H1 (cell line): ENCODE measurements around the gene MYL6B. TPM values are rescaled to one million over a fixed set of nuclear protein-coding genes. Genes with fewer than 3 reads are reported as not detected.
A peak's percentile ranks its signal among the peaks of the same experiment; 100 is the strongest.

ENCODE experiments used
- HDAC2 ChIP-seq, 2 experiments: fragments of 300-600 bp in 1 of 2; sonication (generic) in 1 of 2; IDR thresholded peaks; 2 replicates each; pipeline ENCODE4 v1.6.1; 2011 to 2012; ENCODE audit warnings: low read depth in 2 of 2, low read length in 2 of 2, mild to moderate bottlenecking in 2 of 2, moderate library complexity in 2 of 2, borderline replicate concordance in 1 of 2, inconsistent platforms in 1 of 2
- JUN ChIP-seq: IDR thresholded peaks from 2 replicates; pipeline ENCODE4 v1.6.1; 2011; ENCODE audit warnings: low read depth, mild to moderate bottlenecking, improper control_type of control experiment, low read length
- KDM4A ChIP-seq: IDR thresholded peaks from one replicate; pipeline ENCODE4 v1.7.1; 2012; ENCODE audit warnings: low read depth, mild to moderate bottlenecking, moderate library complexity, low read length, inconsistent platforms; ENCODE audit not compliant: severe bottlenecking
- PHF8 ChIP-seq: fragments of 200-600 bp; sonication (generic); conservative IDR thresholded peaks from 2 replicates; pipeline ENCODE4 v1.7.1; 2012; ENCODE audit warnings: low read depth, mild to moderate bottlenecking, inconsistent platforms, low read length, moderate library complexity
- SIX5 ChIP-seq: IDR thresholded peaks from 2 replicates; pipeline ENCODE4 v1.6.1; 2011; ENCODE audit warnings: mild to moderate bottlenecking, low read depth, low read length
- polyA plus RNA-seq, 7 experiments: library from polyadenylated mRNA; depleted of rRNA in 3 of 7; stranded (reverse) in 5 of 7; unstranded in 2 of 7; fragments of >200 nt in 5 of 7; fragments of 200-250 nt in 2 of 7; gene quantifications; 1 replicate in 5 of 7; 2 replicates in 1 of 7; 4 replicates in 1 of 7; pipeline versions ENCODE4 v1.2.1 to v1.2.3, GENCODE V29; 2011 to 2013; ENCODE audit warnings: missing spikeins in 2 of 7, mixed read lengths in 2 of 7
- total RNA-seq: library from RNA; stranded (reverse); fragmentation: NEBNext Ultra II Directional; extraction: Animal tissue kit (Norgen Biotek cat#: 25700); gene quantifications from 2 replicates; pipeline ENCODE4 v1.2.1, GENCODE V29; 2021
- TF ChIP-seq, protein P1 (sequence below): fragments of 300-600 bp; sonication (generic); IDR thresholded peaks from 2 replicates; pipeline ENCODE4 v1.7.1; 2012; ENCODE audit warnings: low read length, moderate library complexity, mild to moderate bottlenecking, inconsistent platforms; ENCODE audit not compliant: insufficient replicate concordance
- TF ChIP-seq, protein P2 (sequence below): IDR thresholded peaks from 2 replicates; pipeline ENCODE4 v1.6.1; 2012; ENCODE audit warnings: low read length, inconsistent platforms

MYL6B gene
- total and polyA plus RNA-seq, 2 of the 8 experiments (the other 6 are each of a cell fraction or from before 2014, with no cell fraction given) = 163 to 202 TPM

DNA sequence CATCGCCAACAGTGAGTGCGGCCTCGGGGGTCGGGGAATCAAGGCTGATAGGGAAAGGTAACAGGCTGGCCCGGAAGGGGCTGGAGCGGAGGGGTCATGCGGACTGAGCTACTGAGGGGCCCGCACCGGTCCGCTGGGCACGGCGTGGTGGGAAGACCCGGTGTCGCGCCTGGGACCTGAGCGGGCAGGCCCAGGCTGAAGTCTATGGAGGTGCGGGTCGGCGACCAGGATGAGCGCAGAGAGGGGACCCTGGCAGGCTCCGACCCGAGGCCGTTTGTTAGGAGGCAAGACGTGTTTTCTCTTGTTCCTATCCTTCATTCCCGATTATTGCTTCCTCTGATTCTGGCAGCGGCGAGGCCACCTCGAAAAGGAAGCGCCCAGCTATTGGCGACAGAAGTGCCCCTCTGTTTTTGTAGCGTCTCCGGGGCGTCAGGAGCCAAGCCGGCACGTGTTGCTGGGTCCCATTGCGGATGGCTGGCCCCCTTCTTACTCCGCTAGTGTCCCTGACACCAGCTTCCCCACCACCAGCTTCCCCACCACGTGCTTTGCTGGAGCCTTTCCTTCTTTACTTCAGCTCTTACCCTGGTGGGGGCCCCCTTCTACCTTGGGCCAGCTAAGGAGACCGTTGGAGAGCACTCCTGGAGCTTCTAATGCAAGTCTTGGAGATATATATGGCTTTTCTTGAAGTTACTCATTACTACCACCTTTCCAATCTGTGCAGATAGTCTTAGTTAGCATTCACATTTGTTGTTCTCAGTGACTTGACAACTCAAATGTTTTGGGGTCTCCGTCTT, 47.4 kb upstream of the MYL6B start (continued):
- TF ChIP-seq, protein P1, sequence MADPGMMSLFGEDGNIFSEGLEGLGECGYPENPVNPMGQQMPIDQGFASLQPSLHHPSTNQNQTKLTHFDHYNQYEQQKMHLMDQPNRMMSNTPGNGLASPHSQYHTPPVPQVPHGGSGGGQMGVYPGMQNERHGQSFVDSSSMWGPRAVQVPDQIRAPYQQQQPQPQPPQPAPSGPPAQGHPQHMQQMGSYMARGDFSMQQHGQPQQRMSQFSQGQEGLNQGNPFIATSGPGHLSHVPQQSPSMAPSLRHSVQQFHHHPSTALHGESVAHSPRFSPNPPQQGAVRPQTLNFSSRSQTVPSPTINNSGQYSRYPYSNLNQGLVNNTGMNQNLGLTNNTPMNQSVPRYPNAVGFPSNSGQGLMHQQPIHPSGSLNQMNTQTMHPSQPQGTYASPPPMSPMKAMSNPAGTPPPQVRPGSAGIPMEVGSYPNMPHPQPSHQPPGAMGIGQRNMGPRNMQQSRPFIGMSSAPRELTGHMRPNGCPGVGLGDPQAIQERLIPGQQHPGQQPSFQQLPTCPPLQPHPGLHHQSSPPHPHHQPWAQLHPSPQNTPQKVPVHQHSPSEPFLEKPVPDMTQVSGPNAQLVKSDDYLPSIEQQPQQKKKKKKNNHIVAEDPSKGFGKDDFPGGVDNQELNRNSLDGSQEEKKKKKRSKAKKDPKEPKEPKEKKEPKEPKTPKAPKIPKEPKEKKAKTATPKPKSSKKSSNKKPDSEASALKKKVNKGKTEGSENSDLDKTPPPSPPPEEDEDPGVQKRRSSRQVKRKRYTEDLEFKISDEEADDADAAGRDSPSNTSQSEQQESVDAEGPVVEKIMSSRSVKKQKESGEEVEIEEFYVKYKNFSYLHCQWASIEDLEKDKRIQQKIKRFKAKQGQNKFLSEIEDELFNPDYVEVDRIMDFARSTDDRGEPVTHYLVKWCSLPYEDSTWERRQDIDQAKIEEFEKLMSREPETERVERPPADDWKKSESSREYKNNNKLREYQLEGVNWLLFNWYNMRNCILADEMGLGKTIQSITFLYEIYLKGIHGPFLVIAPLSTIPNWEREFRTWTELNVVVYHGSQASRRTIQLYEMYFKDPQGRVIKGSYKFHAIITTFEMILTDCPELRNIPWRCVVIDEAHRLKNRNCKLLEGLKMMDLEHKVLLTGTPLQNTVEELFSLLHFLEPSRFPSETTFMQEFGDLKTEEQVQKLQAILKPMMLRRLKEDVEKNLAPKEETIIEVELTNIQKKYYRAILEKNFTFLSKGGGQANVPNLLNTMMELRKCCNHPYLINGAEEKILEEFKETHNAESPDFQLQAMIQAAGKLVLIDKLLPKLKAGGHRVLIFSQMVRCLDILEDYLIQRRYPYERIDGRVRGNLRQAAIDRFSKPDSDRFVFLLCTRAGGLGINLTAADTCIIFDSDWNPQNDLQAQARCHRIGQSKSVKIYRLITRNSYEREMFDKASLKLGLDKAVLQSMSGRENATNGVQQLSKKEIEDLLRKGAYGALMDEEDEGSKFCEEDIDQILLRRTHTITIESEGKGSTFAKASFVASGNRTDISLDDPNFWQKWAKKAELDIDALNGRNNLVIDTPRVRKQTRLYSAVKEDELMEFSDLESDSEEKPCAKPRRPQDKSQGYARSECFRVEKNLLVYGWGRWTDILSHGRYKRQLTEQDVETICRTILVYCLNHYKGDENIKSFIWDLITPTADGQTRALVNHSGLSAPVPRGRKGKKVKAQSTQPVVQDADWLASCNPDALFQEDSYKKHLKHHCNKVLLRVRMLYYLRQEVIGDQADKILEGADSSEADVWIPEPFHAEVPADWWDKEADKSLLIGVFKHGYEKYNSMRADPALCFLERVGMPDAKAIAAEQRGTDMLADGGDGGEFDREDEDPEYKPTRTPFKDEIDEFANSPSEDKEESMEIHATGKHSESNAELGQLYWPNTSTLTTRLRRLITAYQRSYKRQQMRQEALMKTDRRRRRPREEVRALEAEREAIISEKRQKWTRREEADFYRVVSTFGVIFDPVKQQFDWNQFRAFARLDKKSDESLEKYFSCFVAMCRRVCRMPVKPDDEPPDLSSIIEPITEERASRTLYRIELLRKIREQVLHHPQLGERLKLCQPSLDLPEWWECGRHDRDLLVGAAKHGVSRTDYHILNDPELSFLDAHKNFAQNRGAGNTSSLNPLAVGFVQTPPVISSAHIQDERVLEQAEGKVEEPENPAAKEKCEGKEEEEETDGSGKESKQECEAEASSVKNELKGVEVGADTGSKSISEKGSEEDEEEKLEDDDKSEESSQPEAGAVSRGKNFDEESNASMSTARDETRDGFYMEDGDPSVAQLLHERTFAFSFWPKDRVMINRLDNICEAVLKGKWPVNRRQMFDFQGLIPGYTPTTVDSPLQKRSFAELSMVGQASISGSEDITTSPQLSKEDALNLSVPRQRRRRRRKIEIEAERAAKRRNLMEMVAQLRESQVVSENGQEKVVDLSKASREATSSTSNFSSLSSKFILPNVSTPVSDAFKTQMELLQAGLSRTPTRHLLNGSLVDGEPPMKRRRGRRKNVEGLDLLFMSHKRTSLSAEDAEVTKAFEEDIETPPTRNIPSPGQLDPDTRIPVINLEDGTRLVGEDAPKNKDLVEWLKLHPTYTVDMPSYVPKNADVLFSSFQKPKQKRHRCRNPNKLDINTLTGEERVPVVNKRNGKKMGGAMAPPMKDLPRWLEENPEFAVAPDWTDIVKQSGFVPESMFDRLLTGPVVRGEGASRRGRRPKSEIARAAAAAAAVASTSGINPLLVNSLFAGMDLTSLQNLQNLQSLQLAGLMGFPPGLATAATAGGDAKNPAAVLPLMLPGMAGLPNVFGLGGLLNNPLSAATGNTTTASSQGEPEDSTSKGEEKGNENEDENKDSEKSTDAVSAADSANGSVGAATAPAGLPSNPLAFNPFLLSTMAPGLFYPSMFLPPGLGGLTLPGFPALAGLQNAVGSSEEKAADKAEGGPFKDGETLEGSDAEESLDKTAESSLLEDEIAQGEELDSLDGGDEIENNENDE = no peak
- TF ChIP-seq KDM4A = peak; percentile 21
- TF ChIP-seq, protein P2, sequence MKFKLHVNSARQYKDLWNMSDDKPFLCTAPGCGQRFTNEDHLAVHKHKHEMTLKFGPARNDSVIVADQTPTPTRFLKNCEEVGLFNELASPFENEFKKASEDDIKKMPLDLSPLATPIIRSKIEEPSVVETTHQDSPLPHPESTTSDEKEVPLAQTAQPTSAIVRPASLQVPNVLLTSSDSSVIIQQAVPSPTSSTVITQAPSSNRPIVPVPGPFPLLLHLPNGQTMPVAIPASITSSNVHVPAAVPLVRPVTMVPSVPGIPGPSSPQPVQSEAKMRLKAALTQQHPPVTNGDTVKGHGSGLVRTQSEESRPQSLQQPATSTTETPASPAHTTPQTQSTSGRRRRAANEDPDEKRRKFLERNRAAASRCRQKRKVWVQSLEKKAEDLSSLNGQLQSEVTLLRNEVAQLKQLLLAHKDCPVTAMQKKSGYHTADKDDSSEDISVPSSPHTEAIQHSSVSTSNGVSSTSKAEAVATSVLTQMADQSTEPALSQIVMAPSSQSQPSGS = no peak
- TF ChIP-seq SIX5 = no peak
- no peak for TF ChIP-seq JUN
- peak; percentile 34; the same call in 1 of the 2 replicates for TF ChIP-seq PHF8
- 0 out of 4 replicates have a peak, but pooled peaks of 1 of the 2 experiments have one; percentile 36 for TF ChIP-seq HDAC2 (IDR thresholded peaks at IDR 0.05; ENCODE audit: borderline replicate concordance in 1 of 2, low read depth in 2 of 2, low read length in 2 of 2)
